GM12875 (cell line): ENCODE measurements around the gene CCN6.
"Not testable (repeated sequence)": the region's sequence is repeated elsewhere in the genome, so short reads cannot be mapped to it uniquely, and the experiment has no call there.

Experiments
- H3K4me3 ChIP-seq: one replicate; pipeline ENCODE4 v1.5.1; 2011; ENCODE audit warnings: low read depth, low read length, control low read depth
- TF ChIP-seq, protein P1 (sequence below): IDR thresholded peaks from 2 replicates; pipeline ENCODE4 v1.5.1; 2011; ENCODE audit warnings: low read depth, mild to moderate bottlenecking, control low read depth, inconsistent platforms, low read length, moderate library complexity, borderline replicate concordance; ENCODE audit not compliant: insufficient read depth

The CCN6 gene

DNA sequence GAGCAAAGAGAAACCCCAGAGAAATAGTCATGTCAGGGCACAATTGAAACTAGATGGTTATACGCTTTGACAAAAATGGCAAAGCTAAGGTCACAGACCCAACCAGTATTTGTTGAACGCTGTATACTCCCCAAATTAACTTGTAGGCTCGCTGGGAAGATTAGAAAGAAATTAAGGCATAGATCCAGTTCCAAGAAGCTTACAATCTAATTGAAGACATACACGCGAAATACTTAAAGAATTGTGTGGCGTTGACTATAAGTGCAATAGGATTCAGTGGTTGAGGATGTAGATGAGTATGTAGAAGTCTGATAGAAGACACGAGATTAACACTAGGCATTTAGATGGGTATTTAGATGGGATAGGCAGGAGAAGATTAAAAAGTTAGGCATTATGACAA is 34.0 kb downstream of the CCN6 start:
- TF ChIP-seq, protein P1, sequence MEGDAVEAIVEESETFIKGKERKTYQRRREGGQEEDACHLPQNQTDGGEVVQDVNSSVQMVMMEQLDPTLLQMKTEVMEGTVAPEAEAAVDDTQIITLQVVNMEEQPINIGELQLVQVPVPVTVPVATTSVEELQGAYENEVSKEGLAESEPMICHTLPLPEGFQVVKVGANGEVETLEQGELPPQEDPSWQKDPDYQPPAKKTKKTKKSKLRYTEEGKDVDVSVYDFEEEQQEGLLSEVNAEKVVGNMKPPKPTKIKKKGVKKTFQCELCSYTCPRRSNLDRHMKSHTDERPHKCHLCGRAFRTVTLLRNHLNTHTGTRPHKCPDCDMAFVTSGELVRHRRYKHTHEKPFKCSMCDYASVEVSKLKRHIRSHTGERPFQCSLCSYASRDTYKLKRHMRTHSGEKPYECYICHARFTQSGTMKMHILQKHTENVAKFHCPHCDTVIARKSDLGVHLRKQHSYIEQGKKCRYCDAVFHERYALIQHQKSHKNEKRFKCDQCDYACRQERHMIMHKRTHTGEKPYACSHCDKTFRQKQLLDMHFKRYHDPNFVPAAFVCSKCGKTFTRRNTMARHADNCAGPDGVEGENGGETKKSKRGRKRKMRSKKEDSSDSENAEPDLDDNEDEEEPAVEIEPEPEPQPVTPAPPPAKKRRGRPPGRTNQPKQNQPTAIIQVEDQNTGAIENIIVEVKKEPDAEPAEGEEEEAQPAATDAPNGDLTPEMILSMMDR = no peak
- peak overlapping the region; percentile 17 for H3K4me3 ChIP-seq

DNA sequence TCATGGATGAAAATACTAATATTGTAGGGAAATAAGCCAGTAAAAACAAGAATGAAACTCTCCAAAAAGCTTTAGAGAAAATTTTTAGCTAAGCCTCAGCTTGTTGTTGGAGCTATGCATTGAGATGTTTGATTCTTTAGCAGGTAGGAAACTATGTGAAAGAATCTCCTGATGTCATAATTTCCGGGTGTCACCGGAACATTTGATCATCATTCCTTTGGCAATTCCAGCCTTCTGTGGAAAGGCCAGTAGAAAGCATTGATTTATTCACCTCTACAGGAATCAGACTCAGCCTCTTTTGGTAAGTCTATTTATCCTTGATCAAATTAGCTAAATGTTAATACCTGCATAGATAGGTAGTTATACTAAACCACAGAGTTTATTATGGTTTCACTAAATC is 43.0 kb downstream of the CCN6 start:
- H3K4me3 ChIP-seq = no peak overlapping the region

DNA sequence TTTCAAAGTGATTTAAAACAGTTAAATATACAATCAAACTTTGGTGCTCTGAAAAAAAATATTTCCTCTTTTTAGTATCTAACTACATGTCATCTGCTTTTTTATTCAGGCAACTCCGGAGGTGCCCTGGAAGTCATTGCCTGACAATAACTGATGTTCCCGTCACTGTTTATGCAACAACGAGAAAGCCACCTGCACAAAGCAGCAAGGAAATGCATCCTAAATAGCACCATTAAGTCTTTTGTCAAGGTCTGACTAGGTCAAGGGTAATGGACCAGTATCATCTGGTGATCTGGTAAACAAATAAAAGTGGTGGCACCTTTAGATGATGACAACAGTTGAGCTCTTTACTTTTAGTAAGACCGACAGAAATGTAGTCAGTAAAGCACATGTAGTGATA is 46.7 kb downstream of the CCN6 start:
- TF ChIP-seq, protein P1 = no peak
- no peak overlapping the region for H3K4me3 ChIP-seq

More for the DNA sequence above, 43.0 kb downstream of the CCN6 start:
- TF ChIP-seq, protein P1 = no peak

DNA sequence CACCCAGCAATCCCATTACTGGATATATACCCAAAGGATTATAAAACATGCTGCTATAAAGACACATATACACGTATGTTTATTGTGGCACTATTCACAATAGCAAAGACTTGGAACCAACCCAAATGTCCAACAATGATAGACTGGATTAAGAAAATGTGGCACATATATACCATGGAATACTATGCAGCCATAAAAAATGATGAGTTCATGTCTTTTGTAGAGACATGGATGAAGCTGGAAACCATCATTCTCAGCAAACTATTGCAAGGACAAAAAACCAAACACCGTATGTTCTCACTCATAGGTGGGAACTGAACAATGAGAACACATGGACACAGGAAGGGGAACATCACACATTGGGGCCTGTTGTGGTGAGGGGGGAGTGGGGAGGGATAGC is 52.1 kb downstream of the CCN6 start:
- not testable (repeated sequence) for H3K4me3 ChIP-seq

DNA sequence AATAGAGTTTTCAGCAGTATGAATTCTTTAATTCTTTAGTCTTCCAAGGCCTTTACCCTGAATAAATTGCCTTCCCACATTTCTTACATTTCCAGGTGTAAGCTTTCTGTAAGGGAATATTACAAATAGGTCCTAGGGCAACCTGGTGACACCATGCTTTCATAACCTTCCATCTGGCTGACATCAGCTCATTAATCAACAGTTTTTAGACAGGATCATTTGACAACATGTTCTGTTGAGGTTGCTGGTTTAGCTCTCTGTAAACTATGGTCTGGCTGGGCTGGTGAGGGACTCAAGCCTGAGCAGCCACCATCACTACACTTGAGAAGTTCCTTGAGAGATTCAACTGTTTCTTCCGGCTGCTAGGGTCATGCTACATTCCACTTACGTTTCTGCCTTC is 52.7 kb downstream of the CCN6 start:
- H3K4me3 ChIP-seq = no peak overlapping the region
- TF ChIP-seq, protein P1 = no peak

DNA sequence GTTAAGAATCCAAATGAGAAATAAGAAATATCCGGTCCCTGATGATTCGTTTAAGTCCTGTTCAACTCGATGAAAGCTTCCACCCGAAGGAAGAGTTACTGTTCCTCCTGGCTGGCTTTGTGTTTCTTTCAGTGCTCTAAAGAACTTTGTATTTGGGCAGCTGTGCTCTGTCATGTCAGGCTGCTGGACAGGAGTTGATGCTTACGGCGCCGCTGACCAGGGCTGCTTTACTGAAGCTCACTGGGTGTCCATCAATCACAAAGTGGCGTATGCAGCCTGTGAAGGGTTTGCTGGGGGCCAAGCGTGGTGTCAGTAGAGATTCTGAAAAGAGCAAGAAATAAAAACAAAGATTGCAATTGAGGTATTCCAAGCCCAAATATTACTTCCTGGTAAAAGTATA is 55.4 kb downstream of the CCN6 start:
- H3K4me3 ChIP-seq = no peak overlapping the region
- TF ChIP-seq, protein P1 = no peak

DNA sequence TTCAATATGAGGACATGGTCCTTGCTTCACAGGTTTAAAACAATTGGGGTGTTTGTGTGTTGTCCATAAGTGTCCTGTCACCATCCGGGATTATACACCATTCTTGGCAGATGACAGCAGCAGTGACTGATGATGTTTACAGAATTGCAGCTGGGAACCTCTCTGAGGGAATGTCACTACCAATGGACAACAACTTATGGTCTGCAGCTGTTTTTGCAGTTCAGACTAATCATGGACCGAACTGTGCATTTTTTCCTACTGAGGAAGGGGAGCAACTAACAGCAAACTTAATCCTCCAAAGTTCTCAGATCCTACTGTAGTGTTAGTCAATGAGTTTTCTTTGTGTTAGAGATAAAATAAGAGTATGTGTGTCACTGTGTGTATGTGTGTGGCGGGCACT is 59.5 kb downstream of the CCN6 start:
- no peak overlapping the region for H3K4me3 ChIP-seq
- TF ChIP-seq, protein P1 = no peak

DNA sequence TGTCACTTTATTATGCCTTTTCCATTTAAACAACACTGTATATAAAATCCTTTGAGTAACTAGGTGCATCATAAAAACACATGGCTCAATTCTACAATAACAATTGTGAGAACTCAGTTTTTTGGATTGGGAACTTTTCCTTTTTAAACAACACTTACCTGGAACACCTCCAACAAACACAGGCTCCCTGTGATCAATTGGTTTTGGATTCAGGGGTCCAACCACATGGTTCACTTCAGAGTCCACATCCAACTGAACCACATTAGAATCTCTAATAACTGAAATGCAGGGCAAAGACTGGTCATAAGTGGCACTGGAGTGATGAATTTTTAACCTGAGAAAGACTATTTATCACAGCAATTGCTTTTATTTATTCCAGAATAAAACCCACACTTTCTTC is 60.0 kb downstream of the CCN6 start:
- TF ChIP-seq, protein P1 = no peak

More for the DNA sequence above, 60.0 kb downstream of the CCN6 start:
- H3K4me3 ChIP-seq = no peak overlapping the region
